OCI-LY1 (cell line): Measurements from ENCODE around the gene DNMT1.

Source experiments
- H2AFZ ChIP-seq: fragments of 200-600 bp; sonication (generic), shearing (Covaris generic); 2 replicates; pipeline ENCODE4 v1.6.0; 2014; ENCODE audit warnings: antibody characterized with exemption, mild to moderate bottlenecking, low read length
- H3F3A ChIP-seq: fragments of 200-600 bp; sonication (generic), shearing (Covaris generic); 2 replicates; pipeline ENCODE4 v1.6.0; 2014; ENCODE audit warnings: mild to moderate bottlenecking, antibody characterized with exemption, low read length, moderate library complexity; ENCODE audit not compliant: insufficient read depth
- H3K27ac ChIP-seq: fragments of 200-600 bp; sonication (generic); 2 replicates; pipeline ENCODE4 v1.5.1; 2014; ENCODE audit warnings: low read length, mixed run types, mild to moderate bottlenecking, low read depth; ENCODE audit not compliant: poor library complexity, severe bottlenecking
- H3K27me3 ChIP-seq: fragments of 200-600 bp; sonication (generic); 2 replicates; pipeline ENCODE4 v1.6.0; 2014; ENCODE audit warnings: antibody characterized with exemption, mild to moderate bottlenecking, low read length, moderate library complexity; ENCODE audit not compliant: insufficient read depth
- H3K36me3 ChIP-seq: fragments of 200-600 bp; sonication (generic); 2 replicates; pipeline ENCODE4 v1.6.1; 2014; ENCODE audit warnings: mild to moderate bottlenecking, antibody characterized with exemption, low read length, moderate library complexity, mixed read lengths; ENCODE audit not compliant: insufficient read depth
- H3K4me1 ChIP-seq: fragments of 200-600 bp; sonication (generic); 2 replicates; pipeline ENCODE4 v1.5.1; 2014; ENCODE audit warnings: mild to moderate bottlenecking, low read length, moderate library complexity; ENCODE audit not compliant: insufficient read depth, severe bottlenecking
- H3K4me2 ChIP-seq: fragments of 200-600 bp; sonication (generic), shearing (Covaris generic); 2 replicates; pipeline ENCODE4 v1.6.1; 2014; ENCODE audit warnings: low read length
- H3K4me3 ChIP-seq: fragments of 200-600 bp; sonication (generic); 2 replicates; pipeline ENCODE4 v1.5.1; 2014; ENCODE audit warnings: low read length, low read depth, mild to moderate bottlenecking, mixed read lengths; ENCODE audit not compliant: poor library complexity, severe bottlenecking
- H3K79me2 ChIP-seq: fragments of 200-600 bp; shearing (Covaris generic); 2 replicates; pipeline ENCODE4 v1.6.1; 2016; ENCODE audit warnings: mixed run types, low read length, mixed read lengths; ENCODE audit not compliant: insufficient read depth
- H3K9ac ChIP-seq: fragments of 200-600 bp; sonication (generic), shearing (Covaris generic); 2 replicates; pipeline ENCODE4 v1.6.1; 2014; ENCODE audit warnings: mild to moderate bottlenecking, low read length, mixed read lengths
- H3K9me2 ChIP-seq: fragments of 200-600 bp; sonication (generic), shearing (Covaris generic); 2 replicates; pipeline ENCODE4 v1.6.1; 2014; ENCODE audit warnings: low read depth, mild to moderate bottlenecking, low read length, mixed read lengths
- H3K9me3 ChIP-seq: fragments of 200-600 bp; shearing (Covaris generic); 2 replicates; pipeline ENCODE4 v1.6.1; 2014; ENCODE audit warnings: low read length, mixed read lengths
- H4K20me1 ChIP-seq: fragments of 200-600 bp; sonication (generic), shearing (Covaris generic); 2 replicates; pipeline ENCODE4 v1.6.0; 2016; ENCODE audit warnings: mild to moderate bottlenecking, low read length; ENCODE audit not compliant: insufficient read depth
- EZH2 ChIP-seq: fragments of 200-600 bp; sonication (generic), shearing (Covaris generic); IDR thresholded peaks from 2 replicates; pipeline ENCODE4 v1.8.0; 2017; ENCODE audit warnings: borderline replicate concordance, mixed run types, mild to moderate bottlenecking, antibody characterized with exemption, low read length, moderate library complexity, mixed read lengths
- TF ChIP-seq, protein P1 (sequence below): fragments of 200-600 bp; sonication (generic), shearing (Covaris generic); IDR thresholded peaks from 2 replicates; pipeline ENCODE4 v1.5.1; 2017; ENCODE audit warnings: mild to moderate bottlenecking, antibody characterized with exemption, low read length, moderate library complexity, mixed read lengths

DNMT1 gene

GRCh38 chr19:10139952-10140351 is 54.8 kb downstream of the DNMT1 start:
- H3K27me3 ChIP-seq: no peaks in the 10 kb centered on the region
- peaks cover 100% of the 10 kb centered on the region for H3K36me3 ChIP-seq
- H3K9me2 ChIP-seq: no peaks in the 10 kb centered on the region
- H4K20me1 ChIP-seq: no peaks in the 10 kb centered on the region
- no peak overlapping the region for H3K27ac ChIP-seq
- no peak overlapping the region for H2AFZ ChIP-seq
- H3K4me1 ChIP-seq: no peaks in the 10 kb centered on the region
- TF ChIP-seq, protein P1, sequence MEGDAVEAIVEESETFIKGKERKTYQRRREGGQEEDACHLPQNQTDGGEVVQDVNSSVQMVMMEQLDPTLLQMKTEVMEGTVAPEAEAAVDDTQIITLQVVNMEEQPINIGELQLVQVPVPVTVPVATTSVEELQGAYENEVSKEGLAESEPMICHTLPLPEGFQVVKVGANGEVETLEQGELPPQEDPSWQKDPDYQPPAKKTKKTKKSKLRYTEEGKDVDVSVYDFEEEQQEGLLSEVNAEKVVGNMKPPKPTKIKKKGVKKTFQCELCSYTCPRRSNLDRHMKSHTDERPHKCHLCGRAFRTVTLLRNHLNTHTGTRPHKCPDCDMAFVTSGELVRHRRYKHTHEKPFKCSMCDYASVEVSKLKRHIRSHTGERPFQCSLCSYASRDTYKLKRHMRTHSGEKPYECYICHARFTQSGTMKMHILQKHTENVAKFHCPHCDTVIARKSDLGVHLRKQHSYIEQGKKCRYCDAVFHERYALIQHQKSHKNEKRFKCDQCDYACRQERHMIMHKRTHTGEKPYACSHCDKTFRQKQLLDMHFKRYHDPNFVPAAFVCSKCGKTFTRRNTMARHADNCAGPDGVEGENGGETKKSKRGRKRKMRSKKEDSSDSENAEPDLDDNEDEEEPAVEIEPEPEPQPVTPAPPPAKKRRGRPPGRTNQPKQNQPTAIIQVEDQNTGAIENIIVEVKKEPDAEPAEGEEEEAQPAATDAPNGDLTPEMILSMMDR: no peak
- TF ChIP-seq EZH2: no peak
- no peaks in the 10 kb centered on the region for H3K79me2 ChIP-seq
- H3K9ac ChIP-seq: no peak overlapping the region
- H3K4me2 ChIP-seq: no peak overlapping the region
- no peaks in the 10 kb centered on the region for H3F3A ChIP-seq
- H3K4me3 ChIP-seq: no peak overlapping the region
- no peaks in the 10 kb centered on the region for H3K9me3 ChIP-seq

DNA sequence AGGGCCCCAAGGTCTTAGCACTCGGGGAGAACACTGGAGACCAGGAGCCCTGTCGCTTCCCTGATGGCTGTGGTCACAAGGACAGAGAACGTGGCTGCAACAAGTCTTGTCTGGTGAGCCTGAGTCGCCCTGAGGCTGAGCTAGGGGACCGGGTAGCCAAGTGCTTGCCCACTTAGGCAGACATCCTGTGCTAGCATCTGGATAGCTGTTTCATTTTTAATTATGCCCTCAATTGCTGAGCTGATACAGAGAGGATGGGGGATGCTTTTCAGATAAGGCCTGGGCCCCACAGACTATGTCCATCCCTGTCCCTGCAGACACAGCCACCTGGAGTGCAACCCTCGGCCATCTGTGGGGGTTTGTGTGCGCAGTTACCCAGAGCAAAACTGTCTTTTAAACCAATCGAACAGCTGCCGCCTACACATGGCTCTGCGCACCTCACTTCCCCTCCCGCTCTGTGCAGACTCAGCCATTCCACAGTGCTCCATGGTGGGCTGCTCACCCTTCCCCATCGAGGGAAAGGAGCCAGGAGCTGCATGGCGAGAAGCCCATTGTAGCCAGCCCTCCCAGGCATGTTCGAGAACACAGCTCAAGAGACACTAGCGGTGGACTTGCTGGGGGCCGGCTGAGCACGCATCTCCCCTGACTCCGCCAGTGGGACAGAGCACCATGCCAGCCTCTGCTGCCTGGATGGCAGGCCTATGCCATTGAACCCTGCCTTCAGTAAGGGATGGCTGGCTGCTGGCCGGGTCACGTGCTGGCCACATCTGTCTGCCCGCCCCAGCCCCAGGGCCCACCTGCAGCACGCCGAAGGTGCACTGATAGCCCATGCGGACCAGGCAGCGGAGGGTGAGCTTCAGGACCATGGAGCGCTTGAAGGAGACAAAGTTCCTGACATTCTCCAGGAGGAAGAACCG is 55.6 kb downstream of the DNMT1 start:
- no peaks in the 10 kb centered on the region for H3K4me1 ChIP-seq
- H3K4me3 ChIP-seq: no peak overlapping the region
- H3K4me2 ChIP-seq: no peak overlapping the region
- no peaks in the 10 kb centered on the region for H3K9me2 ChIP-seq
- no peaks in the 10 kb centered on the region for H4K20me1 ChIP-seq
- H3K27ac ChIP-seq: no peak overlapping the region
- H3F3A ChIP-seq: no peaks in the 10 kb centered on the region
- no peak overlapping the region for H3K9ac ChIP-seq
- no peak for TF ChIP-seq EZH2
- TF ChIP-seq, protein P1: no peak
- H3K79me2 ChIP-seq: no peaks in the 10 kb centered on the region
- H3K36me3 ChIP-seq: peaks cover 100% of the 10 kb centered on the region
- no peak overlapping the region for H2AFZ ChIP-seq
- H3K27me3 ChIP-seq: no peaks in the 10 kb centered on the region
- H3K9me3 ChIP-seq: no peaks in the 10 kb centered on the region

GRCh38 chr19:10137751-10138682 is 56.7 kb downstream of the DNMT1 start:
- H3K4me3 ChIP-seq: no peak overlapping the region
- peaks cover 100% of the 10 kb centered on the region for H3K36me3 ChIP-seq
- no peaks in the 10 kb centered on the region for H3K79me2 ChIP-seq
- no peaks in the 10 kb centered on the region for H3K9me3 ChIP-seq
- no peak overlapping the region for H3K4me2 ChIP-seq
- TF ChIP-seq, protein P1: no peak
- TF ChIP-seq EZH2: no peak
- no peak overlapping the region for H3K27ac ChIP-seq
- H2AFZ ChIP-seq: no peak overlapping the region
- no peaks in the 10 kb centered on the region for H3K9me2 ChIP-seq
- H3K9ac ChIP-seq: no peak overlapping the region
- no peaks in the 10 kb centered on the region for H4K20me1 ChIP-seq
- no peaks in the 10 kb centered on the region for H3F3A ChIP-seq
- no peaks in the 10 kb centered on the region for H3K27me3 ChIP-seq
- no peaks in the 10 kb centered on the region for H3K4me1 ChIP-seq
